Activated CD4-positive, CD25-positive, alpha-beta regulatory T cell (primary cell): ENCODE measurements around the gene DOCK2.
"Not testable (repeated sequence)": the region's sequence is repeated elsewhere in the genome, so short reads cannot be mapped to it uniquely, and the experiment has no call there.

Source experiments
- DNase-seq, 4 experiments: peaks; one replicate each; lab custom pipeline; 2025; lab: John Stamatoyannopoulos, UW

Gene DOCK2

GRCh38 chr5:169817031-169817430, 180.0 kb downstream of the DOCK2 start:
- no peak for DNase-seq

DNA sequence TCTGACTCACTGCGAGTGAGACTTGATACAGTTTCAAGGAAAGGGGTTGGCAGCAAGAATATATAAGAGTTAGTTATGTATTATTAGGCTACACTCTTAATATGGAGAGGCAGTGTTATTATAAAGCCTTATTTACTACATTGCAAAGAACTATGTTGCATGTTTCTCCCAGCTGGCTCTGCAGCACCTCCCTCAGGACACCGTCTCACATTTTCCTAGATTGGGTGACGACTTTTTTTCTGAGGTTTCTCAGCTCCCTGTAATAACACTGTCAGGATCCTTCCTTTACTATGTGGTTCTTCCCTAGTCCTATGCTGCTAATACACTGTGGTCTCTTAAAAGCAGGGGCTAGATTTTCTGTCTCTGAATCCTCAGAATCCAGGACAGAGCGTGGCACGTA, 189.5 kb downstream of the DOCK2 start:
- no peak for DNase-seq

- DNase-seq: no peak
Measured at GRCh38 chr5:169827769-169828168, 190.7 kb downstream of the DOCK2 start.

DNA sequence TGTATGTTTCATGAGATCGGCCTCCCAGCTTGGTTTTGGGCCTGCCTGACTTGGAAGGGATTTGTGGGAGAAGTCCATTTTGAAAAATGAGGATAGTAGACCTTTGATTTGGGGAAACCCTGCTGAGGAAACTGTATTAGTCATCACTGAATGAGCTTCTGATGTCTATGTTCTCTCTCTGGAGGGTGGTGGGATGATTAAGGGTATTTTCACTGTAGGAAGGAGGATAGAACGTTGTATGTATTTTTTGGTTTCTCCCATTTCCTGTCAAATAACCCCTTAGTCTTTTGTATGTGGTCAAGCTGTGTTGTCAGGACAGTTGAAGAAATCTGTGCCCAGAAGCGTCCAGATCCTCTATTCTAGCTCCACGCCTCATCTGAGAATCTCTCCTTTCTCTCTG, 191.3 kb downstream of the DOCK2 start:
- DNase-seq: no peak

DNA sequence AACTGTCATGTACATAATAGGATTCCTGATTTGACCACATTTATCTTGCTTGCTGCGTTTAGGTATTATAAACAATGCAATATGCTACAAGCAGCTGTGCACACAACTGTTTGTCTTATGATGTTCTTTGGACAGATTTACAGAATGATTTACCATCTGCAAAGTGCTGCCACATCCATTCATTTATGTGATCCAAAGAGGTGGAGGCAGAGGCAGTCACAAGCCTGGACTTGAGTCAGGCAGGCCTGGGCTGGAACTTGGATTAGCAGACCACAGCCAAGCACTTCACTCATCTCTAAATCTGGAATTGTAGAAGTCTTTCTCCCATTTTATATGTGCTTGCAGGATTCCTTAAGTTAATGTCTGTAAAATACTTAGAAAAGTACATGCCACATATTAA, 194.3 kb downstream of the DOCK2 start:
- no peak for DNase-seq

- no peak for DNase-seq
Measured at GRCh38 chr5:169832304-169832703, 195.2 kb downstream of the DOCK2 start.

DNA sequence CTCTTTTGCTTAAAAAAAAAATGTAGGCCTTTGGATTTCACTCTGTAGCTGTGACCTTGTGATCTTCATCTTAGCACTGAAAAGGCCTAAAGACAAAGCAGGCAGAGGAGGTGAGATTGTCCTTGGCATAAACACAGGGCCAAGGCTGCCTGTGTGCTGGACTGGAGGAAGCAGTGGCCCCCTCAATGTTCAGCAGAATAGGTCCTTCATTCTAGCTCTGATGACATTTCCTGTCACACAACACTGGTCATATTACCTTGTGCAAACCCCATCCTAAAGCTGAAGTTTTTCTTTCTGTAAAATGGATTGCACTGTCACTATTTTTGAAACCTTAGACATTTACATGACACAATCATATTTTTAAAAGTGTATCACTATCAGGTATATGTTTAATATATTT, 195.8 kb downstream of the DOCK2 start:
- DNase-seq: no peak

DNA sequence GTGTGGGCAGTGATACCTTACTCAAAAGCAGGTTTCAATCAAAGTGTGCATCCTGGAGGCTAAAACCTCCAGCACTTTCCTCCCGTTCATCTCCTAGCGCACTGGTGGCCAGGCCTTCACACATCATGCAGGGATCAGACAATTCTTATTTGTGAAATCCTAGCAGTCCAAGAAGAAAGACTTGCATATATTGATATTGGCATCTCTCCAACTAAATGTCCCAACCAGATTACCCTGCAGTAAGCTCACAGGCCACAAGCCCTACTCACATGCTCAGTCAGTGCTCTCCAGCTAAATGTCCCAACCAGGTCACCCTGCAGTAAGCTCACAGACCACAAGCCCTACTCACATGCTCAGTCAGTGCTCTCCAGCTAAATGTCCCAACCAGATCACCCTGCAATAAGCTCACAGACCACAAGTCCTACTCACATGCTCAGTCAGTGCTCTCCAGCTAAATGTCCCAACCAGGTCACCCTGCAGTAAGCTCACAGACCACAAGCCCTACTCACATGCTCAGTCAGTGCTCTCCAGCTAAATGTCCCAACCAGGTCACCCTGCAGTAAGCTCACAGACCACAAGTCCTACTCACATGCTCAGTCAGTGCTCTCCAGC, 196.7 kb downstream of the DOCK2 start:
- DNase-seq: not testable (repeated sequence)

DNA sequence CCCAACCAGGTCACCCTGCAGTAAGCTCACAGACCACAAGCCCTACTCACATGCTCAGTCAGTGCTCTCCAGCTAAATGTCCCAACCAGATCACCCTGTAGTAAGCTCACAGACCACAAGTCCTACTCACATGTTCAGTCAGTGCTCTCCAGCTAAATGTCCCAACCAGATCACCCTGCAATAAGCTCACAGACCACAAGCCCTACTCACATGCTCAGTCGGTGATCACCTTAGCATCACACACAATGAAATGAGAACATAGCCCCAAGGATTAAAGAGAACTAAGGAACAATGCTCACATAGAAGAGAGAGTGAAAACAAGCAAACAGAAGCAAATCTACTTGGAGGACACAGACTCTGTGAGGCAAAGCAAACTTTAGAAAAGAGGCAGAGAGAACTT, 197.5 kb downstream of the DOCK2 start:
- DNase-seq: not testable (repeated sequence)

DNA sequence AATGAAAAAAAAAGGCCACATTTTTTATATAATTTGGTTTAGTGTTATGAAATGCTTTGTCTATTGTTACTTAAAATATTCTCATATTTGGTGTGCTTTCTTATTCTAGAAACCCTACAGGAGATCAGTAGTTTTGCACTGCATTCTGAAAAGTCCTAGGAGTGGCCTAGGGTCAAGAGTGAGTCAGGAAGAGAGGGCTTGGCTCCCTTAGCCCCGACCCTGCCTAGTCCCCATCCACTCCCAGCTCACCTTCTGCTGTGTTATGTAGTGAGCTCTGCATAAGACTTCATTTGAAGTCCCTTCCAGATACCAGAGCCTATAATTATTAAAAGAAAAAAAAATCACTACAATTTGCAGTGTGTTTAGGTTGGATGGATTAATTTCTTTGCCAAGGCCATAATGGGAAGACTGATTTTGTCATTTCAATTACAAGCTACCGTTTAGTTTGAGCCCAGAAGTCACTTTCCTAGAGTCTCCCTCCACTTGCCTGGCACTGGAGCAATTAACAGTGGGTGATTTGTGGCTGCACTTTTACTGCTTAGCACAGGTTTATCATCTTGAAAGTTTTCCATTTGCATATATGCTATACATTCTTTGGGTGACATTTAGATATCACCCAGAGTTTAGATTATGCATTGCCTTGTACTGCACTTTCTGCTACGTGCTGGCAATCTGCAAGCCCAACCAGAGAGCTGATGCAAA, 199.9 kb downstream of the DOCK2 start:
- no peak for DNase-seq

- DNase-seq: no peak
Measured at GRCh38 chr5:169837686-169838085, 200.6 kb downstream of the DOCK2 start.

GRCh38 chr5:169838688-169839087, 201.6 kb downstream of the DOCK2 start:
- DNase-seq: no peak

DNA sequence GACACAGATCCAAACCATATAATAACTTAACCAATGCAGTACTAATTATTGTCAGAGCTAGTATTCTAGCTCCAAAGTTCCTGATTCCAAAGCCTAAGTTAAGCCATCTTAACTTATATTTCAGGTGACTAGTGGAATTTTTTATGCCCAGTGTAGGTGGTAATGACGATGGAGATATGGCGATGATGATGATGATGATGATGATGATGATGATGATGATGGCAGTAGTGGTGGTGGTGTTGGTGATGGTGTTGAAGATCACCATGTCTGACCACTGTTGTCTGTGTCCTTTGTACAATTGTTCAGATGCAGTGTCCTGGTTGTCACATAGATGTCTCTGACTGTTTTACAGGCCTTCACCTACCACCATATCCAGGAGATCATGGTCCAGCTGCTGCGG, 203.3 kb downstream of the DOCK2 start:
- DNase-seq: no peak

GRCh38 chr5:169842699-169843098, 205.6 kb downstream of the DOCK2 start:
- no peak for DNase-seq

DNA sequence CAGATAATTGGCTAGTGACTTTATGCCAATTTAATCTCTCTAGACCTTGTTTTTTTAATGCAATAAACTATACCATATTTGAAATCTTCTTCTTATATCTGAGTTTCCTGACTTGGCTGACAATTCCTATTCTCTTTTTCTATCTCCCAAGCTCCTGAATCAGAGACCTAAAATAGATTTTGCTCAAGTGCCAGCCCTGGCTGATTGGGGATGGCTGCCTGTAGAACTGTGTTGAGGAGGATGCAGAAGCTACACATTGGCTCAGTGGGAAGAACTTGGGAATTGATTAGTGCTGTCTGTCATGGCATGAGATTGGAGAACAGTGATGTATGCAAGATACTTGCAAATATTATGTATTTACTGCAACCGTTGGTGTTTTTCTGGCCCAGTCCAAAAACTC, 210.4 kb downstream of the DOCK2 start:
- DNase-seq: no peak

DNA sequence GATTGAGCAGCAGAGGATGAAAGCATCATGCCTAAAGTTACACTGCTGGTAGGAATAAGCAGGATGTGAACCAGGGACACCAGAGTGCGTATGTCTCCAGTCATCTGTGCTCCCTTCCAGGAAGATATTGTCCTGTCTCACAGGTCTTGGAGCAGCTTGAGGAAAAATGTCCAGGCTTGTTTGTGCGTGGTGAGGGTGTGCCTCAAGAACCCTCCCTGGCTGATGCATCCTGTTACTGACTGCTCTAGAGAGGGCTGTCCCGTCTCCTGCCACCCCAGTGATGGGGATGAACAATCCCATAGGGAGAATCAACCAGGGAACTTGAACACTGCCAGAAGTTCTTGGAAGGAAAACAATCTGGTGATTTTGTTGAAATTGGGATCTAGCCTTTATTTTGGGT, 211.2 kb downstream of the DOCK2 start:
- no peak for DNase-seq

- DNase-seq: no peak
Measured at GRCh38 chr5:169848792-169849191, 211.7 kb downstream of the DOCK2 start.

DNA sequence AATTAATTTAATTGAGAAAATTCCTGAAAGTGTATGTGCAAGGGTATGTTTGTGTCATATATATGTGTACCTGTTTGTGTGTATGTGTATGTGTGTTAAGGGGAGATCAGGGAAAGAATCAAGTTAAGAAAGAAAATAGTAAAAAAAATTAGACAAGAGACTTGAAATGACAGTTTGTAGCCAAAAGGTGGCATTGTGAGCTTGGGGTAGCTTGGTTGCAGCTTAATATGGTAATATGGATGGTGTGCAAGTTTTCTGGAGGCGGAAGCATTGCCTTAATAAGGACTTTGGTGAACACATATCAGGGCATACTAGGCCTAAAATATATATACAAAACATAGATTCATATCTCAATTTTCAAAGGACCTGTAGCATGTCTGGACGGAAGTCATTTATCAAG, 213.3 kb downstream of the DOCK2 start:
- DNase-seq: no peak

DNA sequence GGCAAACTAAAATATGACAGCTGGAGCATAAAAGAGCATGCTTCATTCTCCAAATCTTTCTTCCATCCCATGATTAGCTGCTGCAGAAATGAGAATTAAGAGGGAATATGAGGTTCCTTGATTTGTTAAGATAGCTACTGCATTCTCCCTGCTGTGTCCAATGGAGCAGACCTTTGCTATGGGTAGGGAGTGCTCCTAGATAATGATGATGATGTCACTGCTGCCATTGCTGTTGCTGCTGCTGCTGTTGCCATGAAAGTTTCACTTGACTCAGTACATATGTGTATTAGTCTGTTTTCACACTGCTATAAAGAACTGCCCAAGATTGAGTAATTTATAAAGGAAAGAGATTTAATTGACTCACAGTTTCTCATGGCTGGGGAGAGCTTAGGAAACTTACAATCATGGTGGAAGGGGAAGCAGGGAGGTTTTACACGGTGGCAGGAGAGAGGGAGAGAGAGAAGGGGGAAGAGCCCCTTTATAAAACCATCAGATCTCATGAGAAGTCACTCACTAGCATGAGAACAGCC, 214.3 kb downstream of the DOCK2 start:
- DNase-seq: no peak

DNA sequence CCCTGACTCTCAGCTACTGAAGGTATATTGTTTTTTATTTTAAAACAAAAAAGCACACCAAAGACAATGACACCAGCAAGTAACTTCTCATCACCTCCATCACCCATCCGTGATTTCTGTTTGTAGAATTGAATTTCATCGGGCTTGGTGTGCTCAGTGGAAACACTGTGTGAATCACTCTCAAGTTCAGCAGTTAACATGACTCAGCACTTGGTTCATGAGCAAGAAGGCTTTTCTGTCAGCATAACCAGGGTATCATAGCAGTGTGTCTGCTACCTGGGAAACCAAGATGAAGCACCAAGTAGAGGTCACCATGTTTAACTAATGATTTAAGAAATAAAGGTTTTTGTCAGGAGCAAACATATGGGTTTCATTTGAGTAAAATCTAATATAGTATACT, 219.5 kb downstream of the DOCK2 start:
- DNase-seq: no peak

GRCh38 chr5:169860585-169860984, 223.5 kb downstream of the DOCK2 start:
- DNase-seq: no peak

DNA sequence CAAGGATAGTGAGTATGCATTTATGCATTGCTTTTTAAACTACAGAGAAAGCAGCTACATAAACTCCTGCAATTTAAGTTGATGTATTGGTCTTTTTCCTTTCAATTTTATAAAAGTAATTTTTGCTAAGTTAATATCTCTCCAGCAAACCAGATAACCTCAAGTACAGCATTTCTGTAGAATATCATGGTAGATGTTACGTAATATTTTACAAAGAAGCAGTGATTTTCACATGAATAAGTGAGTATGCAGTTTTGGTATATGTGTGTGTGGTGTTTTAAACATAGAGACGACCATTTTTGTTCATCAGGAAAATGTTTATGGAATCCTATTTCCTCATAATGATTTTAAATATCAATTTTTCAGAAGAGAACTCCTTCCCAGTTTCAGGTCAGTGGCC, 224.4 kb downstream of the DOCK2 start:
- DNase-seq: no peak

DNA sequence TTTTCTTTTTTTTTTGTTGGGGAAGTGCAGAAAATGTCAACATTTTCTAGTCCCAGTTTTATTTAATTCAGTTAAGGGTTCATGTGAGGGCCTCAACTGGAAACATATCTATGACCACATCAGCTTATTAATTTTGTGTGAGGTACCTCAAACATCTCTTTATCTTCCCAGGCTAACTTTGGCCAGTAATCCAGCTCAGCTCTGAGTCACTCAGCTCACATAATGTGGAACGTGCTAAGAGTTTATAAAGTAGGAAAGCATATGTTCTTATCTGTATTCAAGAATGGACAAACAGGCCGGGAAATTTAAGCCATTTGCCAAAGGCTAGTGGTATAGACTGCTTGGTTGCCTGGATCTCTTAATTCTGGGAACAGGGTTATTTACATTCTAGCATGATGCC, 224.9 kb downstream of the DOCK2 start:
- no peak for DNase-seq

DNA sequence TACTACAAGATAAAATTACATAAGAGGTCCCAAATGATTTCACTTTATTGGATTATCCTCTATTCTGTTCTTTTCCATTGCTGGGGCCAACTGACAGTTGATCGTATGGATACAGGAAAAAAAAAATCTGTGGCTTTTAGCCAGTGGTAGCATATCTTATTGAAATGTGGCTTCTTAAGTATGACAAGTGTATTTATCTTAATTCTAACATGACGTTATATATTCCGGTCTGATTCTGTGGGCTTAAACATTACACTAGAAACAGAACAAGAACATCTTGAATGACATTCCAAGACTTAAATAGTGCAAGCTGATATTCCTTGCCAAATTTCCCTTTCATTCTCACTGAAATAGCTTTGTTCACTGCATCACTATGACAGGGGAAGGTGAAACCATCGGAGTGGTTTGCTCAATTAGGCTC, 225.3 kb downstream of the DOCK2 start:
- DNase-seq: no peak
